PC-9 (cell line): Measurements from ENCODE around the gene USP3. TPM values are rescaled to one million over a fixed set of nuclear protein-coding genes. Genes with fewer than 3 reads are reported as not detected.

ENCODE experiments used
- BruUV-seq: library from RNA; stranded (reverse); fragments of 400-500 nt; replicated peaks from 2 replicates; lab custom pipeline; 2021; lab: Mats Ljungman, UMichigan
- CTCF ChIA-PET: fragments of 300-600 bp; sonication (Branson Sonifier 250); formaldehyde crosslinking; loops from one replicate; lab custom pipeline; 2022; ENCODE audit warnings: antibody characterized with exemption; lab: Charles Lee
- POLR2A ChIA-PET: fragments of 300-600 bp; sonication (Branson Sonifier 250); formaldehyde crosslinking; loops from one replicate; lab custom pipeline; 2022; ENCODE audit warnings: antibody characterized with exemption; ENCODE audit not compliant: unreplicated experiment; lab: Charles Lee
- DNase-seq, 2 experiments: peaks; one replicate each; pipeline versions ENCODE4 v3.0.0 to v3.0.0-alpha.2; 2015 to 2022; ENCODE audit warnings: mixed read lengths in 1 of 2
- H2AFZ ChIP-seq: fragments of 200-600 bp; sonication (generic); 2 replicates; pipeline ENCODE4 v1.8.1; 2017; ENCODE audit warnings: antibody characterized with exemption
- H3F3A ChIP-seq: fragments of 200-600 bp; sonication (generic); 2 replicates; pipeline ENCODE4 v1.8.1; 2017; ENCODE audit warnings: antibody characterized with exemption, mild to moderate bottlenecking, low read depth; ENCODE audit not compliant: insufficient read depth
- H3K27ac ChIP-seq: fragments of 200-600 bp; sonication (generic); 2 replicates; pipeline ENCODE4 v1.6.1; 2016; ENCODE audit warnings: mixed run types
- H3K27me3 ChIP-seq: fragments of 200-600 bp; sonication (generic); 2 replicates; pipeline ENCODE4 v1.6.1; 2016; ENCODE audit warnings: low read depth, mixed run types; ENCODE audit not compliant: insufficient read depth
- H3K36me3 ChIP-seq: fragments of 200-600 bp; sonication (generic); 2 replicates; pipeline ENCODE4 v1.6.1; 2016; ENCODE audit warnings: low read depth, mixed run types
- H3K4me1 ChIP-seq: fragments of 200-600 bp; sonication (generic); replicated peaks from 2 replicates; pipeline ENCODE4 v1.6.1; 2016; ENCODE audit warnings: mixed run types; ENCODE audit not compliant: insufficient read depth
- H3K4me2 ChIP-seq: fragments of 200-600 bp; sonication (generic); 2 replicates; pipeline ENCODE4 v1.6.1; 2017; ENCODE audit warnings: mixed run types
- H3K4me3 ChIP-seq: fragments of 200-600 bp; sonication (generic); 2 replicates; pipeline ENCODE4 v1.6.1; 2016; ENCODE audit warnings: mixed run types
- H3K79me2 ChIP-seq: fragments of 200-600 bp; sonication (generic); 2 replicates; pipeline ENCODE4 v1.6.1; 2017; ENCODE audit warnings: low read depth, mixed run types
- H3K9me2 ChIP-seq: fragments of 200-600 bp; sonication (generic); 2 replicates; pipeline ENCODE4 v1.8.1; 2017; ENCODE audit warnings: mild to moderate bottlenecking; ENCODE audit not compliant: insufficient read depth
- H3K9me3 ChIP-seq: fragments of 200-600 bp; sonication (generic); 2 replicates; pipeline ENCODE4 v1.8.1; 2016; ENCODE audit warnings: low read depth; ENCODE audit not compliant: insufficient read depth
- H4K20me1 ChIP-seq: fragments of 200-600 bp; sonication (generic); 2 replicates; pipeline ENCODE4 v1.8.1; 2017; ENCODE audit not compliant: insufficient read depth
- CTCF ChIP-seq: fragments of 200-600 bp; sonication (generic); conservative IDR thresholded peaks from 2 replicates; pipeline ENCODE4 v1.6.1; 2017; ENCODE audit warnings: mixed run types, antibody characterized with exemption, mild to moderate bottlenecking, moderate library complexity
- EZH2 ChIP-seq: fragments of 200-600 bp; sonication (generic); IDR thresholded peaks from 2 replicates; pipeline ENCODE4 v1.8.0; 2017; ENCODE audit warnings: antibody characterized with exemption, low read depth
- intact Hi-C: fragments of 100-400 bp; cut with micrococcal nuclease; formaldehyde crosslinking; loops from one replicate; pipeline ENCODE4 v1.10.0; 2022; ENCODE audit not compliant: unreplicated experiment
- total RNA-seq: library from RNA; stranded (reverse); gene quantifications from 2 replicates; pipeline ENCODE4 v1.2.3, GENCODE V29; 2021

Gene USP3
- total RNA-seq, 1 experiment from 2014 or later: 57.5 TPM

GRCh38 chr15:63554337-63554927, 50.0 kb downstream of the USP3 start:
- Histone ChIP-seq H3K4me1 (no peaks in the 10 kb centered on the region), H3K9me3 (no peaks in the 10 kb centered on the region), H3K79me2 (no peaks in the 10 kb centered on the region; the same call in 1 of the 2 replicates), H3K36me3 (no peaks in the 10 kb centered on the region; the same call in 1 of the 2 replicates), H3K9me2 (no peaks in the 10 kb centered on the region), H3K27ac (no peak overlapping the region), H3K4me3 (no peak overlapping the region), H3F3A (0 out of 2 replicates have a peak, but pooled peaks cover 4% of the 10 kb centered on the region), H3K4me2 (no peak overlapping the region), H4K20me1 (no peaks in the 10 kb centered on the region), H2AFZ (no peak overlapping the region), H3K27me3 (no peaks in the 10 kb centered on the region)
- TF ChIP-seq EZH2: no peak
- TF ChIP-seq CTCF: no peak
- CTCF ChIA-PET: no interaction called here
- DNase-seq: no peak
- BruUV-seq: no TSS peak
- intact Hi-C loops: no loop called here
- POLR2A ChIA-PET: no interaction called here

- Histone ChIP-seq H3K27me3 (no peaks in the 10 kb centered on the region), H4K20me1 (no peaks in the 10 kb centered on the region), H3K27ac (no peak overlapping the region), H3F3A (0 out of 2 replicates have a peak, but pooled peaks cover 4% of the 10 kb centered on the region), H3K9me3 (no peaks in the 10 kb centered on the region), H3K36me3 (no peaks in the 10 kb centered on the region; the same call in 1 of the 2 replicates), H3K4me1 (no peaks in the 10 kb centered on the region), H3K4me3 (no peak overlapping the region), H3K9me2 (no peaks in the 10 kb centered on the region), H3K79me2 (no peaks in the 10 kb centered on the region; the same call in 1 of the 2 replicates), H3K4me2 (no peak overlapping the region), H2AFZ (no peak overlapping the region)
- DNase-seq: no peak
- BruUV-seq: no TSS peak
- ChIA-PET POLR2A (no interaction called here), CTCF (no interaction called here)
- intact Hi-C loops: no loop called here
- TF ChIP-seq EZH2 (no peak), CTCF (no peak)
Observed at GRCh38 chr15:63555507-63555906, 51.1 kb downstream of the USP3 start.

GRCh38 chr15:63556246-63556645, 51.9 kb downstream of the USP3 start:
- Histone ChIP-seq H3K4me2 (no peak overlapping the region), H3K4me1 (no peaks in the 10 kb centered on the region), H4K20me1 (no peaks in the 10 kb centered on the region), H3K36me3 (no peaks in the 10 kb centered on the region; the same call in 1 of the 2 replicates), H3K27ac (no peak overlapping the region), H3K79me2 (no peaks in the 10 kb centered on the region; the same call in 1 of the 2 replicates), H3F3A (0 out of 2 replicates have a peak, but pooled peaks cover 4% of the 10 kb centered on the region), H3K27me3 (no peaks in the 10 kb centered on the region), H3K9me2 (no peaks in the 10 kb centered on the region), H2AFZ (no peak overlapping the region), H3K9me3 (no peaks in the 10 kb centered on the region), H3K4me3 (no peak overlapping the region)
- no peak for DNase-seq
- CTCF ChIA-PET: interaction anchor here (0.6 kb wide), 1 partner anchor 409 kb away, joined by 3 read pairs; no protein-coding TSS in a partner anchor
- POLR2A ChIA-PET: no interaction called here
- no TSS peak for BruUV-seq
- TF ChIP-seq CTCF (no peak), EZH2 (no peak)
- intact Hi-C loops: no loop called here
